Measurements from ENCODE around the gene IFI27L1.

GRCh38 chr14:94117856-94118255 is 36.7 kb downstream of the IFI27L1 start:
- no peak for TF ChIP-seq POLR2AphosphoS5 (IDR thresholded peaks at IDR 0.05)
- TF ChIP-seq CTCF (IDR thresholded peaks at IDR 0.05; ENCODE audit: poor library complexity, severe bottlenecking) = no peak
- TF ChIP-seq EZH2 (IDR thresholded peaks at IDR 0.05; ENCODE audit: borderline replicate concordance, insufficient read depth, low read length, poor library complexity, severe bottlenecking) = no peak

All from neural cell (in vitro differentiated cells).